ENCODE results near the gene ATP8A1.

DNA sequence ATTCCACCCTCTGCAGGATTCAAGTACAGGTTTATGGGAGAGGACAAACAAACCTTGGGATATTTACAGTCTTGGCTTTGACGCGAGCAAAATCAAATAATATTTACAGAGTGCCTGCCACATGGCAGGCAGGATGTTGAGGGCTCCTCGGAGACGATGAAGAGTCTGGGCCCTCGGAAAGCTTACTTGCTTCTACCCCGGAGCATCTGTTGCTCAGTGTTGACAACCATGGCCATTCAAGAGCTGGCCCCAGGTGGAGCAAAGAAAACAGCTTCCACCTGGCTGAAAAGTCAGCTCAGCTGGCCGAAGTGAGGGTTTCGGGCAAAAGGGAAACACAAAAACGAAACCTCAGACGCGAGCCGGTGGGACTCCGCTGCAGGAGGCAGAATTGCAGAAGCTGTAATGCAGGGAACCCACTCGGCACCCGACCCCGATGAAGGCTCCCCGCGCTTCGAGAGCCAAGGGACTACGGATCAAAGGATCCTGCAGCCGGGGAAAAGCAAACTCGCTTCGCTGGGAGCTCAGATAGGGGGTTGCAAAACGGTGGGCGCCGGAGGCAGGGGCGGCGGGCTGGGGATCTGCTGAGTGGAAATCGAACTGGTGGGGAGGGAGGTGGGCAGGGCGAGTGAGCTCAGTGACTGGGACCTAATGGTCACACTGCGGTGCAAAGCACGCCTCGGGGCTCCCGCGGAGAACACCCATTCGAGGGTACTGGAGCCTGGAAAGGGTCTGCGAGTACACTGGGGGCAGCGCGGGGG is 805 bp downstream of the ATP8A1 start:
- TF ChIP-seq, protein P1, sequence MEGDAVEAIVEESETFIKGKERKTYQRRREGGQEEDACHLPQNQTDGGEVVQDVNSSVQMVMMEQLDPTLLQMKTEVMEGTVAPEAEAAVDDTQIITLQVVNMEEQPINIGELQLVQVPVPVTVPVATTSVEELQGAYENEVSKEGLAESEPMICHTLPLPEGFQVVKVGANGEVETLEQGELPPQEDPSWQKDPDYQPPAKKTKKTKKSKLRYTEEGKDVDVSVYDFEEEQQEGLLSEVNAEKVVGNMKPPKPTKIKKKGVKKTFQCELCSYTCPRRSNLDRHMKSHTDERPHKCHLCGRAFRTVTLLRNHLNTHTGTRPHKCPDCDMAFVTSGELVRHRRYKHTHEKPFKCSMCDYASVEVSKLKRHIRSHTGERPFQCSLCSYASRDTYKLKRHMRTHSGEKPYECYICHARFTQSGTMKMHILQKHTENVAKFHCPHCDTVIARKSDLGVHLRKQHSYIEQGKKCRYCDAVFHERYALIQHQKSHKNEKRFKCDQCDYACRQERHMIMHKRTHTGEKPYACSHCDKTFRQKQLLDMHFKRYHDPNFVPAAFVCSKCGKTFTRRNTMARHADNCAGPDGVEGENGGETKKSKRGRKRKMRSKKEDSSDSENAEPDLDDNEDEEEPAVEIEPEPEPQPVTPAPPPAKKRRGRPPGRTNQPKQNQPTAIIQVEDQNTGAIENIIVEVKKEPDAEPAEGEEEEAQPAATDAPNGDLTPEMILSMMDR (IDR thresholded peaks at IDR 0.05 in 8 of 11, conservative IDR thresholded peaks at IDR 0.05 in 3 of 11), result no peak
- peak in 1 of 3 donors; percentile 3 for TF ChIP-seq POLR2A (IDR thresholded peaks at IDR 0.05)
